Activated T-cell treated with anti-CD3 and anti-CD28 coated beads for 1 hour (primary cell): ENCODE results near the gene MTMR6.

Experiments used
- DNase-seq: peaks from one replicate; pipeline ENCODE4 v3.0.0-alpha.2; 2020; ENCODE audit warnings: low read depth

The MTMR6 gene

DNA sequence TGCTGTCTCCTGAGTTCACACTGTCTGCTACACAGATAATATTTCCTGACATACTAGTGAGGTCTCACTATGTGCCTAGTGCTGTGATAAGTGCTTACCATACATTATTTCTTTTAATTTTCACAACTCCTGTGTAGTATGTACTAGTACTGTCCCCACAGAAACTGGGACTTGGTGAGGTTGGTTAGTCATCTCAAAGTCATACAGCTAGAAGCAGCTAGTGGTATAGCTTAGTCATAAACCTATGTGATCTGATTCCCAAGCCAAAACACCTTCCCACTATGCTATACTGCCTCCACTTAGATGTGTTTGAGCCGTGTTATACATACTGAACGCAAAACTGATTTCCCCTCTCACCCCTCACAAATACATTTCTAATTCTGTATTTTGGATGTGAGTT lies 10.5 kb downstream of the MTMR6 start:
- DNase-seq, result no peak

- no peak for DNase-seq
Measured at GRCh38 chr13:25268561-25268960, 18.7 kb downstream of the MTMR6 start.

GRCh38 chr13:25267715-25268114 lies 19.6 kb downstream of the MTMR6 start:
- no peak for DNase-seq

GRCh38 chr13:25266706-25267105 lies 20.6 kb downstream of the MTMR6 start:
- no peak for DNase-seq

GRCh38 chr13:25262261-25262660 lies 25.0 kb downstream of the MTMR6 start:
- DNase-seq, result no peak

DNA sequence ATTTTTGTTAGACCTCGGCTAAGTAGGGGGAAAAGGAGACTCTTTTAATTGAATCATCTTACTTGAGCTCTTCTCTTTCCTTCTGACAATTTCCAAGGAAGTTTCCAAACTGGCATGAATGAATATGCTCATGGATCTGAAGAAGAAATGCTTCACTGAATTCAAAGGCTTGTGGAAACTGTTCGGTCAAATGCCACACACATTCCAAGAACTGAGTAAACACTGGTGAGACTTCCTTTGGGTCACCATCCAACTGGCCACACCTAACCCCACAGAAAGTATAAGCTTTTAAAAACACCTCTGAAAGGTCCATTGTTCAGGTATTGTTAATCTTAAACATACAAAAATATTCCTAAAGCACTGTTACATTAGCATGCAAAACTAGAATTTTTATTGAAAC lies 33.6 kb downstream of the MTMR6 start:
- DNase-seq, result no peak

GRCh38 chr13:25252752-25253151 lies 34.5 kb downstream of the MTMR6 start:
- DNase-seq, result no peak

DNA sequence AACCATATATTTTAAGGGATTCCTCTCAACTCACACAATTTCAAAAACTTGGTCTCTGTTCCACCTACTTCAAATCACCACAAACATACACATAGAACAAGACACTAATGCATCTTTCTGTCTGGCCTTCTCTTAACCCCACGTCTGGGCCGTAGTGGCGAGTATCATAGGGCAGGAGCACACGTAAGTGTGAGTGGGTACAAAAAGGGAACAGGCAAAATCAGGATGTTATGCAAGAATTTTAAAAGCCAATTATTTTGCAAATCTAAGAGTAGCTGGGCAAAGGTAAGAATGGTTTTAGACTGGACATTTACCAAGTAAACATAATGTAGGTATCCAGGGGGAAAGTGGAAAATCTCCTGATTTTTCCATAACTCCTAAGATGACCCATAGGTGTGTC lies 35.1 kb downstream of the MTMR6 start:
- DNase-seq, result no peak

GRCh38 chr13:25249001-25249543 lies 38.2 kb downstream of the MTMR6 start:
- DNase-seq, result no peak

DNA sequence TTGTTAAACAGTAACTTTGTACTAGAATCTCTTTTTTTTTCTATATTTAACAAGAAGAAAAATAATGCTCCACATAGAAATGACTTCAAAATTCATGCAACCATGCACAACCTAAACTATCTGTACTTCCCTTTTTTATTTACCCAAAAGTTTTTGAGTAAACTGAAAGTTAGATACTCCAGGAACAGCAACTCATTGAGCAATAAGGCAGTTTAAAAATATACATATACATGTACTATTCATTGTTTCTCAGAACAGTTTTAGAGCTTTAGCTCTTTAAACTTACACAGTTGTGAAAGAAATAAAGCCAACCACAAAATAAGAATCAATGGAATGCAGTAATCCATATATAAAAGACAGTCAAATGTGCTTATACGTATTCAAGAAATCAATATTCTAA lies 39.2 kb downstream of the MTMR6 start:
- no peak for DNase-seq

DNA sequence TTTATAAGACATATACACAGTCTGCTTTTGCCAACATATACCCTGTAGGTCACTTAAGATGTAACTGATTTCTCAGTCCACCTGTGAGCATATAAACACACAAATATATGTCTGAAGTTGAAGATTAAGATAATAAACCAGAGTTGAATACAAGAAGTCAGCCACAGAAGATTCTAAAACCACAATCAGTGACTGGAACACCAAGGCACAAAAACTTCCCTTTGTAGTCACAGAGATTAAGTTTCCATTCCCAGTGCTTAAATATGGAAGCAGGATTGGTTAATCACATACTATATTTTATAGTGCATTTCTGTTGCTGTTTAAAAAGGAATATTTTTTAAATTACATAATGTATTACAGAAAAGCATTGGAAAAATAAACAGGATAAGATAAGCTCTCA lies 39.9 kb downstream of the MTMR6 start:
- no peak for DNase-seq

- no peak for DNase-seq
Measured at GRCh38 chr13:25244123-25244522, 43.2 kb downstream of the MTMR6 start.

DNA sequence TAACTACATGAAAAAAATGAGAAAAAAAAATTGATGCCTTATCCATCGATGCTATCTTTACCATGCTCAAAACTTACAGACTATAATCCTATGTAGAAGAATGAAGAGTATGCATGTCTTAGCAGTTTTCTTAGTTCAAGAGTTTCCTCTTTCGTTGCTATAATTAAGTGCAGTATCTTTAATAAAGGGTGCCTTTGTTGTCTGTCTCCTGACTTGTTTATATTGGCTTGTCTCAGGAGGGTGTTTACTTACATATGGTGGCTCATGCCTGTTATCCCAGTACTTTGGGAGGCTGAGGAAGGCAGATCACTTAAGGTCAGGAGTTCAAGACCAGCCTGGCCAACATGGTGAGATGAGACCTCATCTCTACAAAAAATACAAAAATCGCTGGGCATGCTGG lies 44.3 kb downstream of the MTMR6 start:
- DNase-seq, result no peak

GRCh38 chr13:25241007-25241406 lies 46.3 kb downstream of the MTMR6 start:
- DNase-seq, result no peak

DNA sequence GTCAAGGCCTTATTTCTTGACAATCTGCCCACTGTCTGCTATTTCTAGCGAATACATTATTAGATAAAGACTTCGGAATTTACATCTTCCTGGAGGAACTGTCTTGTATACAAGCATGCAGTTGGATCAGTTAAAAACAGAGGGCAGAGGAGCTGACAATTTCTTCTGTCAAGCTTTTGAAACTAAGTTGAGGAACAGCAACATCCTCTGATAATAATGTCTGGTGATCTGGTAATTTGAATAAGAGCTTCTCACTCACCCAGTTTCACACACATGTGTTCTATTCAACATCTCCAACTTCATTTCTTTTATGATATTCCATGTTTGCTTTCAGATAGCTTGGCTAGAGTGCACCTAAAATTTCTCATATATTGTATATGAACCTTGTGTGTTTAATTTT lies 50.2 kb downstream of the MTMR6 start:
- no peak for DNase-seq

- no peak for DNase-seq
Measured at GRCh38 chr13:25233861-25234260, 53.4 kb downstream of the MTMR6 start.

DNA sequence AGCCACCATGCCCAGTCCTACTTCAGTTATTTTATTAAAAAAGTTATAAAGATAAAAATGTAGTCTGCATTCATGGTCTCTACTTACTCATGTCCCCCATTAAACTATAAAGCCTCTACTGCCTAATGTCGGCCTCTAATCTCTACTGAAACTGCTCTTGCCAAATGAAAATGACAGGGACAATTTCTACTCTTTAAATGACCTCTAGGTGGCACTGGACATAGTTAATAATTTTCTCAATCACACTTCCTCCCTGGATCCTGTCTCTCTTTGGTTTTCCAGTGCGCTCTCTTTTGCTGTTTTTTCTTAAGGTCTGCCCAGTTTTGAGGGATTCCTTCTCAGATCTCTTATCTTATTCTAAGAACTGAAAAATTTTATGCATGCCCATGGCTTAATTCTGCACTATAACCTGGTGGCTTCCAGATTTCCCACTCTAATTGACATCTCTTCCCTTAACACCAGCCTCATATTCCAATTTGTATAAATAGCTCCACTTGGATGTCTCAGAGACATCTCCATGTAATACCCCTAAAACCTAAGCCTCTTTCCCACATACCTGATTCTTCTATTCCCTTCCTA lies 54.3 kb downstream of the MTMR6 start:
- no peak for DNase-seq

DNA sequence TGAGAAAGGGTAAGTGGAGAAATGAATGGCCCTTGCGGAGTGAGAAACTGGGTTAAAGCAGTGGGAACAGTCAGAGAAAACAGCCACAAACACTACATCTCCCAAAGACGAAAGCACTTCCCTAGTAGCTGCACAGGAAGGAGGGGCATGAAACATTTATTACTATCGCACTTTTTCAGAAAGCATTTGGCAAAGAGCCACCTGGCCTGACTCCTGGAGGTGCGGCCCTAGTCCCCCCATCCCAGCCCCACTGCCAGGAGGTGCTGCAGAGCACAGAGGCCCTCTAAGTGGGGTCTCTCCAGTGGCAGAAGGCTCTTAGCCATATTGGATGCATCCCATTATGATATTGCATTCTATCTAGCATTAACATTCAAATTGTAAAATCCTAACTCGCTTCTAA lies 55.8 kb downstream of the MTMR6 start:
- DNase-seq, result no peak

DNA sequence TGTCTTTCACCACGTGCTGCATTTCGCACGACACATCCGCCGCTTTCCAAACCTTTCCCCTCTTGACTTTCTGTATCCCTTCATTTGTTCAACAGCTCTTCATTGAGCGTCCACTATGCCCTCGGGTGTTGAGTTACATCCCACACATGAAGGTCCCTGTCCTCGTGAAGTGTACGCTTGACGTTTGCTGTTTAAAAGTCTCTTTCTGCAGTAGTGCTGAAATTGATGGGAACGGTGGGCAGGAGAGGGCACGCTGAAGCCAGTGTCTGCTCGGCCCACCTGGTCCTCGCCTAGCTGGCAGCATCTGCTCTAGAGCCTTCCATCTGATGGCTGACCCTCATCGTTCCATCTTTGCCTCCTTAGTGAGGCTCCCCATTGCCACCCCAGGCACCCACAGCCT lies 59.6 kb downstream of the MTMR6 start:
- no peak for DNase-seq

DNA sequence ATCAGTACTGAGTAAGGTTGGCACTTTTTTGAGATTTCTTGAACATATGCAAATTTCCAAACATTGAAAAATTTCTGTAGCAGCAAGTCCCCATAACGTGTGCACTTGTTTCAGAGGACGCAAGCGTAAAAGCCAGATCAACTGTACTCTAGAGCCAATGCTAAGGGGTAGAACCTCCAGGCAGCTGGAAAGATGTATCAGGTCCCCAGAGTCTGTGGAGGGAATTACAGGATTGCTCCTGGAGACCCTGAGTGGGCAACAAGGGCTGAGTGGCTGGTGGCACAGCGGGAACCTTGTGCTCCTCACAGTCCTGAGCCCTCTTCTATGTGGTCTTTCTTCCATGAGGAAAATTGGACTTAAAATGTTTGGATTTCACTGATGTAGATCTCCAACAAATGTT lies 61.3 kb downstream of the MTMR6 start:
- DNase-seq, result no peak

GRCh38 chr13:25224151-25224550 lies 63.1 kb downstream of the MTMR6 start:
- DNase-seq, result no peak

DNA sequence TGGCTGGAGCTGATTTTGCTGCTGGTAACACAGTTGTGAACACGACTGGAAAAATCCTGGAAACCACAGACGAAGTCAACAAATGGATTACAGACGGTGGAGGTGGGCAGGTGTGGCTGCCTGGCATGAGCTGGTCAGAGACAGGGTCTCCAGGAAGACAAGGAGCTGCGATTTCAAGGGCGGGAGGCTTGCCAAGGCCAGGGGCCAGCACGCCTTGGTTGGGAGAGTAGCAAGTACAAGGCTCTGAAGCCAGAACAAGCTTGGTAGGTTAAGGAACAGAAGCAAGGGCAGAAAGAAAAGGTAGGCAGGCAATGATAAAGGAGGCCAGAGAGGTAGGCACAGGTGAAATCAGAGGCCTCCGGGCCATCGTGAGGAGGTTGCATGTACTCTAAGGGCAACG lies 64.5 kb downstream of the MTMR6 start:
- no peak for DNase-seq

DNA sequence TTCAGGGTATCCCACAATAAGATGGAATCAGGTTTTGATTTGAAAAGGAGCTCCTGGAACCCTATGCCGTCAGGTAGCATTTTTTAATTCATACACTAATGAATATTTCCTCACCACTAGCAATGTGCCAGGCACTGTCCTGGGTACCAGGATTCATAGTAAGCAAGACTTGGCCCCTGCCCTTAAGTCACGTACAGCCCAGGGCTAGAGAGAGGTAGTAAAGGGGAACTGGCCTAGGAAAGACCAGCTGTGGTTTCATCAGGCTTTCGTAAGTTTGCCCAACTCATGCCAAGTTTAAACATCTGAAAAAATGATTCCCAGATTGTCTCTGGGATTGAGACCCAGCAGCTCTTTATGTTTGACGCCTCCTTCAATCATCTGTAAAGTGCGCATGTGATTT lies 69.3 kb downstream of the MTMR6 start:
- DNase-seq, result no peak

GRCh38 chr13:25217023-25217885 lies 70.0 kb downstream of the MTMR6 start:
- DNase-seq, result no peak
